Ascending aorta (tissue), 2 donors: ENCODE results near the gene RIT2. TPM values are rescaled to one million over a fixed set of nuclear protein-coding genes. Genes with fewer than 3 reads are reported as not detected.

Experiments used
- DNase-seq, 2 donors: peaks; one replicate each; pipeline ENCODE4 v3.0.0-alpha.2; 2019; ENCODE audit warnings: low spot score in 2 of 2
- H3K27ac ChIP-seq, 2 donors: fragments of 200-600 bp; sonication (generic); one replicate each; pipeline ENCODE4 v1.5.1; 2016 to 2017; ENCODE audit warnings: mild to moderate bottlenecking in 1 of 2
- H3K27me3 ChIP-seq: fragments of 200-600 bp; sonication (generic); one replicate; pipeline ENCODE4 v1.5.1; 2017
- H3K36me3 ChIP-seq, 2 donors: fragments of 200-600 bp; sonication (generic); one replicate each; pipeline ENCODE4 v1.5.1; 2016
- H3K4me1 ChIP-seq, 2 donors: fragments of 200-600 bp; sonication (generic); one replicate each; pipeline ENCODE4 v1.5.1; 2016 to 2017; ENCODE audit warnings: mild to moderate bottlenecking in 1 of 2
- H3K4me3 ChIP-seq, 2 donors: fragments of 200-600 bp; sonication (generic); one replicate each; pipeline ENCODE4 v1.5.1; 2016 to 2017; ENCODE audit warnings: mild to moderate bottlenecking in 1 of 2
- H3K9me3 ChIP-seq, 2 donors: fragments of 200-600 bp; sonication (generic); one replicate each; pipeline ENCODE4 v1.5.1; 2016
- CTCF ChIP-seq, 3 experiments: fragments of 200-600 bp in 2 of 3; fragments of 450-650 bp in 1 of 3; sonication (generic) in 2 of 3; IDR thresholded peaks; one replicate each; pipeline ENCODE4 v1.5.1; 2016 to 2019; ENCODE audit warnings: antibody characterized with exemption in 3 of 3, mild to moderate bottlenecking in 1 of 3, moderate library complexity in 1 of 3
- intact Hi-C: fragments of 100-400 bp; cut with DNase I; formaldehyde crosslinking; loops from one replicate; pipeline ENCODE4 v1.15.1; 2023
- total RNA-seq: library from RNA; depleted of rRNA; stranded (reverse); fragments of >200 nt; gene quantifications from one replicate; pipeline ENCODE4 v1.1.0, GENCODE V29; 2016

The RIT2 gene
- total RNA-seq, 1 donor from 2014 or later: not detected

GRCh38 chr18:42839408-42839807 lies 276.1 kb downstream of the RIT2 start:
- Histone ChIP-seq H3K4me3 (no peak overlapping the region), H3K27ac (no peak overlapping the region), H3K27me3 (no peaks in the 10 kb centered on the region), H3K36me3 (no peaks in the 10 kb centered on the region), H3K4me1 (no peaks in the 10 kb centered on the region), H3K9me3 (no peaks in the 10 kb centered on the region)
- no peak for TF ChIP-seq CTCF (IDR thresholded peaks at IDR 0.05)
- no peak for DNase-seq
- intact Hi-C loops: no loop called here

GRCh38 chr18:42838546-42839145 lies 276.8 kb downstream of the RIT2 start:
- intact Hi-C loops: no loop called here
- TF ChIP-seq CTCF (IDR thresholded peaks at IDR 0.05): no peak
- no peak for DNase-seq

GRCh38 chr18:42830936-42831335 lies 284.5 kb downstream of the RIT2 start:
- Histone ChIP-seq H3K36me3 (no peaks in the 10 kb centered on the region), H3K4me3 (no peak overlapping the region), H3K27me3 (no peaks in the 10 kb centered on the region), H3K9me3 (no peaks in the 10 kb centered on the region), H3K27ac (no peak overlapping the region), H3K4me1 (no peaks in the 10 kb centered on the region)
- intact Hi-C loops: no loop called here
- DNase-seq: no peak
- TF ChIP-seq CTCF (IDR thresholded peaks at IDR 0.05): no peak

More at GRCh38 chr18:42838546-42839145, 276.8 kb downstream of the RIT2 start:
- Histone ChIP-seq H3K9me3 (no peaks in the 10 kb centered on the region), H3K27ac (no peak overlapping the region), H3K4me3 (no peak overlapping the region), H3K27me3 (no peaks in the 10 kb centered on the region), H3K4me1 (no peaks in the 10 kb centered on the region), H3K36me3 (no peaks in the 10 kb centered on the region)

GRCh38 chr18:42828881-42829280 lies 286.6 kb downstream of the RIT2 start:
- no peak for TF ChIP-seq CTCF (IDR thresholded peaks at IDR 0.05)
- intact Hi-C loops: no loop called here
- Histone ChIP-seq H3K27ac (no peak overlapping the region), H3K9me3 (no peaks in the 10 kb centered on the region), H3K4me3 (no peak overlapping the region), H3K36me3 (no peaks in the 10 kb centered on the region), H3K27me3 (no peaks in the 10 kb centered on the region), H3K4me1 (no peaks in the 10 kb centered on the region)
- DNase-seq: no peak

GRCh38 chr18:42824178-42824577 lies 291.3 kb downstream of the RIT2 start:
- Histone ChIP-seq H3K36me3 (no peaks in the 10 kb centered on the region), H3K9me3 (no peaks in the 10 kb centered on the region)
- intact Hi-C loops: no loop called here

More at GRCh38 chr18:42824178-42824577, 291.3 kb downstream of the RIT2 start:
- DNase-seq: no peak
- Histone ChIP-seq H3K4me3 (no peak overlapping the region), H3K27ac (no peak overlapping the region), H3K27me3 (no peaks in the 10 kb centered on the region), H3K4me1 (no peaks in the 10 kb centered on the region)
- no peak for TF ChIP-seq CTCF (IDR thresholded peaks at IDR 0.05)
